Measurements from ENCODE around the gene PHACTR1. TPM values are rescaled to one million over a fixed set of nuclear protein-coding genes. Genes with fewer than 3 reads are reported as not detected.

The PHACTR1 gene
- total and polyA plus RNA-seq, 2 experiments from 2014 or later: 0.65 to 3.2 TPM

- H3K9me3 ChIP-seq (ENCODE audit: low read depth): no peaks in the 10 kb centered on the region
- no peak overlapping the region for H3K27ac ChIP-seq
- no peak for DNase-seq
- no peak overlapping the region for H3K4me3 ChIP-seq
- in situ Hi-C loops (cut with MboI): no loop called here
- H2AFZ ChIP-seq: no peak overlapping the region
- no peaks in the 10 kb centered on the region for H3K79me2 ChIP-seq (ENCODE audit: insufficient read depth)
- no peaks in the 10 kb centered on the region for H3K36me3 ChIP-seq (ENCODE audit: low read depth)
- H4K20me1 ChIP-seq (ENCODE audit: insufficient read depth): no peaks in the 10 kb centered on the region
- 0 out of 2 replicates have a peak, but pooled peaks cover 4% of the 10 kb centered on the region for H3K27me3 ChIP-seq (replicated peaks; ENCODE audit: insufficient read depth)
- H3K9ac ChIP-seq: no peak overlapping the region
- H3F3A ChIP-seq (ENCODE audit: insufficient read depth): no peaks in the 10 kb centered on the region
- H3K4me2 ChIP-seq (ENCODE audit: unreplicated experiment): no peak overlapping the region
- H3K9me2 ChIP-seq (ENCODE audit: insufficient read depth): no peaks in the 10 kb centered on the region
- H3K4me1 ChIP-seq (ENCODE audit: insufficient read depth): no peaks in the 10 kb centered on the region
- TF ChIP-seq EZH2 (IDR thresholded peaks at IDR 0.05; ENCODE audit: insufficient read depth, poor library complexity, severe bottlenecking) (no peak), EZH2phosphoT487 (IDR thresholded peaks at IDR 0.05; ENCODE audit: insufficient read depth, low read depth) (no peak)
- 39 to 52% methylated on average over 5 of the region's 5 CpGs for WGBS, 2 experiments (ENCODE audit: low coverage in 1 of 2, low lambda C conversion rate in 2 of 2, missing lambda C conversion rate in 2 of 2)
These were observed 310.0 kb downstream of the PHACTR1 start for GRCh38 chr6:13026557-13026956.

GRCh38 chr6:13027207-13027606, 310.6 kb downstream of the PHACTR1 start:
- Histone ChIP-seq H3F3A (ENCODE audit: insufficient read depth) (no peaks in the 10 kb centered on the region), H3K79me2 (ENCODE audit: insufficient read depth) (no peaks in the 10 kb centered on the region), H4K20me1 (ENCODE audit: insufficient read depth) (no peaks in the 10 kb centered on the region), H2AFZ (no peak overlapping the region), H3K27me3 (replicated peaks; ENCODE audit: insufficient read depth) (0 out of 2 replicates have a peak, but pooled peaks cover 4% of the 10 kb centered on the region), H3K27ac (no peak overlapping the region), H3K4me3 (no peak overlapping the region), H3K9me3 (ENCODE audit: low read depth) (no peaks in the 10 kb centered on the region), H3K4me1 (ENCODE audit: insufficient read depth) (no peaks in the 10 kb centered on the region), H3K9ac (no peak overlapping the region), H3K4me2 (ENCODE audit: unreplicated experiment) (no peak overlapping the region), H3K9me2 (ENCODE audit: insufficient read depth) (no peaks in the 10 kb centered on the region), H3K36me3 (ENCODE audit: low read depth) (no peaks in the 10 kb centered on the region)
- in situ Hi-C loops (cut with MboI): no loop called here
- WGBS, 2 experiments (ENCODE audit: low coverage in 1 of 2, low lambda C conversion rate in 2 of 2, missing lambda C conversion rate in 2 of 2): 90 to 97% methylated on average over 2 of the region's 2 CpGs
- DNase-seq: no peak
- no peak for TF ChIP-seq EZH2phosphoT487 (IDR thresholded peaks at IDR 0.05; ENCODE audit: insufficient read depth, low read depth)
- TF ChIP-seq EZH2 (IDR thresholded peaks at IDR 0.05; ENCODE audit: insufficient read depth, poor library complexity, severe bottlenecking): no peak

- Histone ChIP-seq H3K27me3 (replicated peaks; ENCODE audit: insufficient read depth) (0 out of 2 replicates have a peak, but pooled peaks cover 4% of the 10 kb centered on the region), H3F3A (ENCODE audit: insufficient read depth) (no peaks in the 10 kb centered on the region), H2AFZ (no peak overlapping the region), H3K9me3 (ENCODE audit: low read depth) (no peaks in the 10 kb centered on the region), H3K4me1 (ENCODE audit: insufficient read depth) (no peaks in the 10 kb centered on the region), H3K4me2 (ENCODE audit: unreplicated experiment) (no peak overlapping the region), H3K27ac (no peak overlapping the region), H3K9ac (no peak overlapping the region), H3K9me2 (ENCODE audit: insufficient read depth) (no peaks in the 10 kb centered on the region), H3K4me3 (no peak overlapping the region), H4K20me1 (ENCODE audit: insufficient read depth) (no peaks in the 10 kb centered on the region), H3K36me3 (ENCODE audit: low read depth) (no peaks in the 10 kb centered on the region), H3K79me2 (ENCODE audit: insufficient read depth) (no peaks in the 10 kb centered on the region)
- no peak for DNase-seq
- WGBS, 2 experiments (ENCODE audit: low coverage in 1 of 2, low lambda C conversion rate in 2 of 2, missing lambda C conversion rate in 2 of 2): 0 to 3% methylated on average over 3 of the region's 3 CpGs
- TF ChIP-seq EZH2 (IDR thresholded peaks at IDR 0.05; ENCODE audit: insufficient read depth, poor library complexity, severe bottlenecking) (no peak), EZH2phosphoT487 (IDR thresholded peaks at IDR 0.05; ENCODE audit: insufficient read depth, low read depth) (no peak)
- in situ Hi-C loops (cut with MboI): no loop called here
These were observed 313.8 kb downstream of the PHACTR1 start for GRCh38 chr6:13030396-13030795.

GRCh38 chr6:13032566-13032965, 316.0 kb downstream of the PHACTR1 start:
- no peak overlapping the region for H2AFZ ChIP-seq
- H3K4me1 ChIP-seq (ENCODE audit: insufficient read depth): no peaks in the 10 kb centered on the region
- DNase-seq: no peak
- H3F3A ChIP-seq (ENCODE audit: insufficient read depth): no peaks in the 10 kb centered on the region
- in situ Hi-C loops (cut with MboI): no loop called here
- WGBS, 2 experiments (ENCODE audit: low coverage in 1 of 2, low lambda C conversion rate in 2 of 2, missing lambda C conversion rate in 2 of 2): 73 to 74% methylated on average over 6 of the region's 6 CpGs
- H4K20me1 ChIP-seq (ENCODE audit: insufficient read depth): no peaks in the 10 kb centered on the region
- H3K79me2 ChIP-seq (ENCODE audit: insufficient read depth): no peaks in the 10 kb centered on the region
- no peak overlapping the region for H3K9ac ChIP-seq
- H3K9me3 ChIP-seq (ENCODE audit: low read depth): no peaks in the 10 kb centered on the region
- 0 out of 2 replicates have a peak, but pooled peaks cover 4% of the 10 kb centered on the region for H3K27me3 ChIP-seq (replicated peaks; ENCODE audit: insufficient read depth)
- H3K9me2 ChIP-seq (ENCODE audit: insufficient read depth): no peaks in the 10 kb centered on the region
- no peak for TF ChIP-seq EZH2phosphoT487 (IDR thresholded peaks at IDR 0.05; ENCODE audit: insufficient read depth, low read depth)
- no peak for TF ChIP-seq EZH2 (IDR thresholded peaks at IDR 0.05; ENCODE audit: insufficient read depth, poor library complexity, severe bottlenecking)
- H3K27ac ChIP-seq: no peak overlapping the region
- no peak overlapping the region for H3K4me2 ChIP-seq (ENCODE audit: unreplicated experiment)
- H3K36me3 ChIP-seq (ENCODE audit: low read depth): no peaks in the 10 kb centered on the region
- no peak overlapping the region for H3K4me3 ChIP-seq

- Histone ChIP-seq H3K4me2 (ENCODE audit: unreplicated experiment) (no peak overlapping the region), H3K27me3 (replicated peaks; ENCODE audit: insufficient read depth) (0 out of 2 replicates have a peak, but pooled peaks cover 2% of the 10 kb centered on the region), H2AFZ (no peak overlapping the region), H3K27ac (no peak overlapping the region), H3K4me1 (ENCODE audit: insufficient read depth) (no peaks in the 10 kb centered on the region), H3K4me3 (no peak overlapping the region), H3F3A (ENCODE audit: insufficient read depth) (no peaks in the 10 kb centered on the region), H3K9ac (no peak overlapping the region), H3K9me3 (ENCODE audit: low read depth) (no peaks in the 10 kb centered on the region), H3K36me3 (ENCODE audit: low read depth) (no peaks in the 10 kb centered on the region), H3K79me2 (ENCODE audit: insufficient read depth) (no peaks in the 10 kb centered on the region), H3K9me2 (ENCODE audit: insufficient read depth) (no peaks in the 10 kb centered on the region), H4K20me1 (ENCODE audit: insufficient read depth) (no peaks in the 10 kb centered on the region)
- TF ChIP-seq EZH2phosphoT487 (IDR thresholded peaks at IDR 0.05; ENCODE audit: insufficient read depth, low read depth) (no peak), EZH2 (IDR thresholded peaks at IDR 0.05; ENCODE audit: insufficient read depth, poor library complexity, severe bottlenecking) (no peak)
- 87 to 97% methylated on average over 1 of the region's 1 CpG for WGBS, 2 experiments (ENCODE audit: low coverage in 1 of 2, low lambda C conversion rate in 2 of 2, missing lambda C conversion rate in 2 of 2)
- DNase-seq: no peak
- in situ Hi-C loops (cut with MboI): no loop called here
These were observed 316.6 kb downstream of the PHACTR1 start for GRCh38 chr6:13033145-13033544.

Data from GM23248 (cell line).